Measurements from ENCODE around the gene DNAJC4. TPM values are rescaled to one million over a fixed set of nuclear protein-coding genes. Genes with fewer than 3 reads are reported as not detected.

The DNAJC4 gene
- total RNA-seq, 4 donors from 2014 or later, result 13.8 to 30.0 (median 18.9) TPM

GRCh38 chr11:64251753-64252002 is 21.3 kb downstream of the DNAJC4 start:
- no peak for DNase-seq
- intact Hi-C loops (cut with DNase I; ENCODE audit: low total_unique reads), result loop anchor here (1.0 kb wide), 4 partner anchors 18 to 54 kb away; partner anchors contain the start of gene ESRRA
- peaks cover 36 to 37% of the 10 kb centered on the region in 2 donors for H3K4me1 ChIP-seq
- H3K9me3 ChIP-seq, result no peaks in the 10 kb centered on the region
- in situ Hi-C loops (cut with MboI; ENCODE audit: low sequenced_read_pairs in 4 of 4), result no loop called here
- peak overlapping the region; percentile 65 to 92 (median 78) for H3K4me3 ChIP-seq
- peaks cover 0 to 15% of the 10 kb centered on the region in 2 donors for H3K36me3 ChIP-seq
- H3K27ac ChIP-seq, result peak overlapping the region; percentile 67 to 82 (median 76)
- no peaks in the 10 kb centered on the region for H3K27me3 ChIP-seq
- peak in 1 of 2 donors; percentile 39 for TF ChIP-seq POLR2A (IDR thresholded peaks at IDR 0.05)
- TF ChIP-seq, protein P1, sequence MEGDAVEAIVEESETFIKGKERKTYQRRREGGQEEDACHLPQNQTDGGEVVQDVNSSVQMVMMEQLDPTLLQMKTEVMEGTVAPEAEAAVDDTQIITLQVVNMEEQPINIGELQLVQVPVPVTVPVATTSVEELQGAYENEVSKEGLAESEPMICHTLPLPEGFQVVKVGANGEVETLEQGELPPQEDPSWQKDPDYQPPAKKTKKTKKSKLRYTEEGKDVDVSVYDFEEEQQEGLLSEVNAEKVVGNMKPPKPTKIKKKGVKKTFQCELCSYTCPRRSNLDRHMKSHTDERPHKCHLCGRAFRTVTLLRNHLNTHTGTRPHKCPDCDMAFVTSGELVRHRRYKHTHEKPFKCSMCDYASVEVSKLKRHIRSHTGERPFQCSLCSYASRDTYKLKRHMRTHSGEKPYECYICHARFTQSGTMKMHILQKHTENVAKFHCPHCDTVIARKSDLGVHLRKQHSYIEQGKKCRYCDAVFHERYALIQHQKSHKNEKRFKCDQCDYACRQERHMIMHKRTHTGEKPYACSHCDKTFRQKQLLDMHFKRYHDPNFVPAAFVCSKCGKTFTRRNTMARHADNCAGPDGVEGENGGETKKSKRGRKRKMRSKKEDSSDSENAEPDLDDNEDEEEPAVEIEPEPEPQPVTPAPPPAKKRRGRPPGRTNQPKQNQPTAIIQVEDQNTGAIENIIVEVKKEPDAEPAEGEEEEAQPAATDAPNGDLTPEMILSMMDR (IDR thresholded peaks at IDR 0.05 in 4 of 5, conservative IDR thresholded peaks at IDR 0.05 in 1 of 5), result no peak
- ATAC-seq, result no peak

DNA sequence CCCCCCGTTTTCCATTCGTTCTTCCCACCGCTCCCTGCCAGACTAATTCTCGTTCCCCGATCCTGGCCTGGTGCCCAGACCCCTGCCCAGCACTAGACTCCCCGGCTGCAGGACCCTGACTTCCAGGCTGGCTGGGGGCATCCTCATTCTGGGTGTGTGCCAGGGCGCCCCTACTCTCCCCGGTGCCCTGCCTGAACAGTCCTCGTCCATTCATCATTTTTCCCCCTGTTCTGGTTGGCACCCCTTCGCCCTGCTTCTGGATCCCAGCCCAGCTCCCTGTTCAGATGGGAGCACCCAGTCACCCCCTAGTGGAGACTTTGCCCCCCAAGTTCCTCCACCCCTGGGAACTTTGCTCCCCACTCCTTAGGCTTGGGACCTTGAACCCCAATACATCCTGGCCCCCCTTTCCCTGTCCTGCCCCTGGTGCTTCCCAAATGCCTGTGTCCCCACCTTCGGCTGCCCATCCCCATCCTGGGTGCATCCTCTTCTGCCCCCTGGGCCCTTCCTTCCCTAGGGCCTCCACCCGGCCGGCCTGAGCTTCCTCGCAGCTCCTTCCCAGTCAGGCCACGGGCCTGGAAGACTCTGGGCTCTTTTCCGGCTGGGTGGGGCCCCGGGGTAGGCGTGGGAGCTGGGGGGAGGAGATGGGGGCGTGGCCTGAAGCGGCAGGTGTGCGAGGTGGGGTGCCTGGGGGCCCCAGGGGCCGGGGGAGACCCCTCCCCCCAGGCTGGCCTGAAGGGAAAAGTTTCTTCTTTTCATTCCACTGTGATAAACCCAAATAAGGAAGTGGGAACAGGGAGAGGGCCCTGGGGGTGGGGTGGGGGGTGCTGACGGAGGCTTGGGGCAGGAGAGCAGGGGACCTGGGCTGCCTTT is 21.9 kb downstream of the DNAJC4 start:
- TF ChIP-seq POLR2A (IDR thresholded peaks at IDR 0.05), result no peak
- TF ChIP-seq, protein P1 (IDR thresholded peaks at IDR 0.05 in 4 of 5, conservative IDR thresholded peaks at IDR 0.05 in 1 of 5), result peak in 1 of 5 experiments; percentile 33
- Histone ChIP-seq H3K9me3 (no peaks in the 10 kb centered on the region), H3K27ac (peak overlapping the region; percentile 67 to 82 (median 76)), H3K36me3 (peaks cover 0 to 15% of the 10 kb centered on the region in 2 donors), H3K4me3 (peak overlapping the region; percentile 65 to 92 (median 78)), H3K27me3 (no peaks in the 10 kb centered on the region), H3K4me1 (peaks cover 36 to 37% of the 10 kb centered on the region in 2 donors)
- DNase-seq, result no peak
- intact Hi-C loops (cut with DNase I; ENCODE audit: low total_unique reads) (no loop called here), in situ Hi-C loops (cut with MboI; ENCODE audit: low sequenced_read_pairs in 4 of 4) (no loop called here)
- no peak for ATAC-seq

DNA sequence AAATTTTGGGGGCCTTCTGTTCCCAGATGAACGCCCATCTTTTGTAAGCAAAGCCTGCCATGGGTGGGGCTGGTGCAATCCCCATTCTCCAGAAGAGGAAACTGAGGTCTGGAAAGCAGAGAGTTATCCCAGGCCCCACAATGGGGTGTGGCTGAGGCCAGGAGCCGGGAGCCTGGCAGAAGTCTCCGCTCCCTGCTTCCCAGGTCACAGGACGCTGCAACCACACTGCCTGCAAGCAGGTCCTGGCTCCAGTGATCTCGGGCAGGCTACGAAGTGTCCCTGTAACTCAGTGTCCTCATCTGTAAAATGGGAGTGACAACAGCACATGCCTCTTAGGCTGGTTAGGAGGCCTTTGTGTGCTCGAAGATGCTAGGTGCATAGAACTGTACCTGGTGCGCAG is 22.7 kb downstream of the DNAJC4 start:
- Histone ChIP-seq H3K27ac (peak overlapping the region in 3 of 4 donors; percentile 6 to 77 (median 34)), H3K4me1 (peaks cover 31% of the 10 kb centered on the region in 2 donors), H3K36me3 (peaks cover 0 to 17% of the 10 kb centered on the region in 2 donors), H3K9me3 (no peaks in the 10 kb centered on the region), H3K27me3 (no peaks in the 10 kb centered on the region), H3K4me3 (no peak overlapping the region)
- intact Hi-C loops (cut with DNase I; ENCODE audit: low total_unique reads) (no loop called here), in situ Hi-C loops (cut with MboI; ENCODE audit: low sequenced_read_pairs in 4 of 4) (no loop called here)
- no peak for TF ChIP-seq POLR2A (IDR thresholded peaks at IDR 0.05)
- TF ChIP-seq, protein P1 (IDR thresholded peaks at IDR 0.05 in 4 of 5, conservative IDR thresholded peaks at IDR 0.05 in 1 of 5), result no peak
- no peak for DNase-seq
- ATAC-seq, result no peak

DNA sequence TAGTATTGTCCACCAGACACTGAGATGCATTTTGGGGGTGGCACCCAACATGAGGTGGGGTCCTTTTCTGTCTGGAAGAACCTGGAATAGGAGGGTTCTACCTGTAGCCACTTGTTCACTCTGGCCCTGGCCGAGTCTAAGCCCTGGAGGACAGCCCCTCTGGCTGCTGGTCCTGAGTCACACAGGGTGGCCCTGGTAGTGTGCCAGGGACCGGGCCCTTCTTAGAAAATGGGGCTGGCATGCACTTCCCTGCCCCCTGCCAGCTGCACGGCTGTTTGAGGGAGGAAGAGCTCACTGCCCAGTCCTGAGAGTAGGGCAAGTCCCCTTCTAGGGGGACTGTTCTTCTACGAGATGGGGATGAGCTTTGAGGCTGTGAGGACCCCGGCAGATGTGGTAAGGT is 23.1 kb downstream of the DNAJC4 start:
- H3K27ac ChIP-seq, result peak overlapping the region in 3 of 4 donors; percentile 6 to 77 (median 34)
- intact Hi-C loops (cut with DNase I; ENCODE audit: low total_unique reads), result no loop called here
- no peaks in the 10 kb centered on the region for H3K27me3 ChIP-seq
- peaks cover 30 to 31% of the 10 kb centered on the region in 2 donors for H3K4me1 ChIP-seq
- in situ Hi-C loops (cut with MboI; ENCODE audit: low sequenced_read_pairs in 4 of 4), result no loop called here
- peak in 1 of 2 donors; percentile 65 for DNase-seq
- ATAC-seq, result no peak
- H3K4me3 ChIP-seq, result no peak overlapping the region
- peaks cover 0 to 22% of the 10 kb centered on the region in 2 donors for H3K36me3 ChIP-seq
- TF ChIP-seq, protein P1 (IDR thresholded peaks at IDR 0.05 in 4 of 5, conservative IDR thresholded peaks at IDR 0.05 in 1 of 5), result no peak
- TF ChIP-seq POLR2A (IDR thresholded peaks at IDR 0.05), result no peak
- H3K9me3 ChIP-seq, result no peaks in the 10 kb centered on the region
